Urothelium cell line (cell line): Measurements from ENCODE around the gene GCNT2.
"Not testable (repeated sequence)": the region's sequence is repeated elsewhere in the genome, so short reads cannot be mapped to it uniquely, and the experiment has no call there.

Source experiments
- DNase-seq: peaks from one replicate; pipeline ENCODE4 v3.0.0; 2011; ENCODE audit warnings: low spot score, mixed read lengths
- FAIRE-seq: peaks from 2 replicates; lab custom pipeline; 2011; peaks lifted over from hg19 to GRCh38; lab: Jason Lieb, UNC

Gene GCNT2

GRCh38 chr6:10655508-10656055, 134.4 kb downstream of the GCNT2 start:
- FAIRE-seq = no peak

GRCh38 chr6:10658910-10659698, 138.0 kb downstream of the GCNT2 start:
- FAIRE-seq = no peak
- no peak for DNase-seq

More at GRCh38 chr6:10655508-10656055, 134.4 kb downstream of the GCNT2 start:
- DNase-seq = no peak

GRCh38 chr6:10659699-10660348, 138.7 kb downstream of the GCNT2 start:
- DNase-seq (no peak), FAIRE-seq (no peak)

- FAIRE-seq, DNase-seq: not testable (repeated sequence)
Measured at GRCh38 chr6:10660431-10661191, 139.5 kb downstream of the GCNT2 start.

GRCh38 chr6:10662207-10662606, 141.1 kb downstream of the GCNT2 start:
- DNase-seq = no peak
- no peak for FAIRE-seq

- no peak for FAIRE-seq
- DNase-seq = no peak
Measured at GRCh38 chr6:10662742-10663141, 141.6 kb downstream of the GCNT2 start.

- not testable (repeated sequence) for FAIRE-seq, DNase-seq
Measured at GRCh38 chr6:10665595-10665994, 144.4 kb downstream of the GCNT2 start.

- no peak for DNase-seq
- no peak for FAIRE-seq
Measured at GRCh38 chr6:10668126-10668917, 147.2 kb downstream of the GCNT2 start.

- FAIRE-seq (no peak), DNase-seq (no peak)
Measured at GRCh38 chr6:10676403-10676802, 155.3 kb downstream of the GCNT2 start.

GRCh38 chr6:10678456-10678855, 157.3 kb downstream of the GCNT2 start:
- FAIRE-seq (no peak), DNase-seq (no peak)
